Ramos (cell line): Measurements from ENCODE around the gene RASGEF1C.

Experiments used
- in situ Hi-C: fragments of 300-500 bp; cut with MboI; formaldehyde crosslinking; loops from one replicate; pipeline ENCODE4 v1.14.3; 2022; ENCODE audit warnings: low sequenced_read_pairs; ENCODE audit not compliant: unreplicated experiment

The RASGEF1C gene

DNA sequence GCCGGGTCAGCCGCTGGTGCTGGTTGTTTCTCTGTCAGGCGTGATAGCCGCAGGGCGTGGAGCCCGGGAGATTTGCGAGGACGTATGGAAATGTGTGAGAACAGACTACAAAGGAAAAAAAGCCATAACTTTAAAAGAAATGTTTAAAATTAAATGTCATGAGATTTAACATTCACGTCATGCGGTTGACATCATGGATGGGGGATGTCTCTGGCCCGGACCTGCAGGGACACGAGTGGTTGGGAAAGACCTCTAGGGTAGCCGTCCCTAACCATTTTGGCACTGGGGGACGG, 136.8 kb downstream of the RASGEF1C start:
- in situ Hi-C loops, result no loop called here

DNA sequence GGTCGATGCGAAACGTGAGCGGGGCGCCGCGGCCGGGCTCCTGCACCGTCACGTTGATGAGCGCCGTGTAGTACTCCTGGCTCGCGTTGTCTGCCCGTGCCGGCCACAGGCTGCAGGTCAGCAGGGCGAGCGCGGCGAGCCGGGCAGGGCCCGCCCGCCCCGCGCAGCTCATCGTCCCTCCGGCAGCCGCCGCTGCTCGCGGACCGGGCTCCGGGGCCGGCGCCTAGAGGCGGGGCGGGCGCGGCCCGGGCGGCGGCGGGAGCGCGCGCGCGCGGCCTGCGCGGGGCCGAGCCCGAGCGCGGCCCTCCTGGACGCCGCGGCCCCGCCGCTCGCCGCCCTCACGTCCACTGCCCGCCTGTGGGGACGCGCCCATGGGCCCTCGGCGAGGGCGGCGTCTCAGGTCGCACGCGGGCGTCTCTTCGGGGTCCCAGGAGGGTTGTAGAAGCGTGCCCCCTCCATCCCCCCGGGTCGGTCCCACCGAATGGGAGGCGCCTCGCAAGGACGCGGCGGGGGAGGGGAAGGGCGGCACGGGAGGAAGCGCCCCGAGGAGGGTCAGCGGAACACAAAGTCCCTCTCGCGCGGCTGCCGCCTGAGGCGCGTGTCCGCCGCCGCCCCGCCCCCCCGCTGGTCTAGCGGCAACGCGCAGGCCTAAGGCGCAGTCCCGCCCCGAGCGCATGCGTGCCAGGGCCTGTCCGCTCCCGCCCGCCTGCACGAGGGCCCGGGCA, 137.3 kb downstream of the RASGEF1C start, which contains the start of gene RNF130:
TSS of gene RNF130 (minus strand) at position 229 of the 725 bp plus-strand sequence. CDS start at position 172, 57 bp downstream.
- in situ Hi-C loops, result no loop called here

DNA sequence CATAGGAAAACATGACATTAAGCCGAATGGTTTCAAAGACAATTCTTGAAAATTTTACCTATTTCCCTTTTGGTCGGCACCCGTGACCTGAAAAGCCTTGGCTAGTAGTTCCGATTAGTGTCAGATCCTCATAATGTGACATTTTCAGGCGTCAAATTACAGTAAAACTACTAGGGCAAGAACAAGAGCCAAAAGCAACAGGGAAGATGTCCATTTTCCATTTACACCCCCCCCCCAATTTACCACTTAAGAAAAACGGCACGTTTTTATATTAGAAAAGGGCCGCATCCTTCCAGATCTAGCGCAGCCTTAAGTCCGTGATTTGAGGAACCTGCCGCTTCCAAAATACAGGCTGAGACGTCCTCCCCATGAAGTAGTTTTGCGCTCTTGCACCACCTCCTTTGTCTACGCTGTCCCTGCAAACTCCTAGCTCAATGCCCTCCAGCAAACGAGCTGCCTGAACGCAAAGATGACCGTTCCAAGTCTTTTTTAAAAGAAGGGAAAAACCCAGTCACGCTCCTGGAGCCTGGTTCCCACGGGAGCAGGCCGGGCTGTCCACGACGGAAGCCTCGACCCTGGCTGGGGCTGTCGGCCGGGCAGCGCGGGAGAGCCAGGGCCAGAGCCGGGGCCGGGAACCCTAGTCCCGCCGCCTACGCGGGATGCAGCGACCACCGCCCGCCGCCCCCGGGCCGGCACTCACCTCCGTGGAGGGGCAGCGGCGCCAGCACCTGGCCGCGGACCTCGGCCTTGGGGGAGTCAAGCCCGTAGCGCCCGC, 138.1 kb downstream of the RASGEF1C start:
- in situ Hi-C loops, result no loop called here

DNA sequence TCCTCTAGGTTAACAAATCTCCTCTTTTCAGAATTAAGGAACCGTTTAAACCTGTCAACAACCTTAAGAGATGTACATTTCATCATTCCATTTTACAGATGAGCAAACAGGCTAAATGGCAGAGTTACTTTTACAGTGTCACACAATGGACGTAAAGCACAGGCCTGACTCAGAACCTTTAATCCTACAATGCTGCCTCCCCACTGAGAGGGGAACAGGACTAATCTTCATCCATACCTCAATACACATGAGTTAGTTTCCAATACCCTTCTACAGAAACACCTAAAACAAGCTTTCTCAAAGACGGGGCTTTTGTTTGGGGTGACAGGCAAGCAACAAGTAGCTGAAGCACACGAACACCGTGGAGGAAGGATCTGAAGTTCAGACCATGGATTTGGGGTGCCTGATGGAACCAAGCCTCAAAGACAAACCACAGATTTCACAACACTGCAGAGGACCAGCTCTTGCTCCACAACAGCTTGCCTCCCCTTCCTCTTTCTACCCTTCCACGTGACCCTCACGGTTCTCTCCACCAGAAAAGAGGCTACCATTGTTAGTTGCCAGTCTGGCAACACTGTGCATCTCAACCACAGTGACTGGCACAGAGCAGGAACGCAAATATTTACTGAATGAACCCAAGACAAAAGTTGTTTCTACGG, 139.3 kb downstream of the RASGEF1C start:
- in situ Hi-C loops, result no loop called here

DNA sequence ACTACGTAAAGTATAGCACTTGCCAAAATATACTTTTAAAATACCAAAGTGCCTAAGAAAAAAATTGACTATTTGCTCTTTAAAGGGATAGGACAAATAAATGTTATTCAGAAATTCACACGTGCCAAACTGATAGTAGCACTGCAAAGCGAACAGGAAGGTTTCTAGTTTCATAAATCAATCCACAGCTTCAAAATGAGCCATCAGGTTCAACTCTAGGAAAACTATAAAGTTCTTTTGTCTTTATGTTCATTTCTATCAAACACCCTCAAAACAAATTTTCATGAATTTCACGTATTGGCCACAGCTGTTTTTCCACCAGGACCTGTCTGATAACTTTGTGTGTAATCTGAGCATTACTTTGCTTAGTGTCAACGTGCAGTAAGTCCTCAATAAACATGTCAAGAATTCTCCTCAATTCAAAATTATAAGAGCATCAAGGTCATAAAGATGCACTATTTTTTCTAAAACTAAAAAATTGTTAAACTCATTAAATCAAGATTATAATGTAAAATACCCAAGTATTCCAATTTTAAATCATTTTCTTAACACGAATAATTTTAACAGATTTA, 140.4 kb downstream of the RASGEF1C start:
- in situ Hi-C loops, result no loop called here

DNA sequence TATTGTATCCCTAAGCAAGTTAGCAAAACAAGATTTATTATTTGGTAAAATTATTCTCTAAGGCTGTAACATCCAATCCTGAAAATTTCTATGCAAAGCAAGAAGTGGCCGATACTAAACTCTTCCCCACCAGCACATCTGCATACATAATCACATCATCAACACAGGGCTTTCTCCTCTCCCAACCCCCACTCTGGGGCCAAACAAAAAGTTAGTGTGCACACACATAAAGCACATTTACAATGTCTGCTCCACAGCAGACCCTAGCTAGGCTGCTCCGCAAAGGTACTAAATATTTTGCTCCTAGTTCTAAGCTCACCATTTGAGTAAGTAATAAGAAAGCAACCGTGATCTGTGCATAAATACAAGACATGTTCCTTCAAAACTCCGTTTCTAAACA, 141.0 kb downstream of the RASGEF1C start:
- in situ Hi-C loops, result no loop called here

GRCh38 chr5:180060192-180060591, 148.8 kb downstream of the RASGEF1C start:
- in situ Hi-C loops, result no loop called here

- in situ Hi-C loops, result no loop called here
Measured at GRCh38 chr5:180059326-180059725, 149.7 kb downstream of the RASGEF1C start.

DNA sequence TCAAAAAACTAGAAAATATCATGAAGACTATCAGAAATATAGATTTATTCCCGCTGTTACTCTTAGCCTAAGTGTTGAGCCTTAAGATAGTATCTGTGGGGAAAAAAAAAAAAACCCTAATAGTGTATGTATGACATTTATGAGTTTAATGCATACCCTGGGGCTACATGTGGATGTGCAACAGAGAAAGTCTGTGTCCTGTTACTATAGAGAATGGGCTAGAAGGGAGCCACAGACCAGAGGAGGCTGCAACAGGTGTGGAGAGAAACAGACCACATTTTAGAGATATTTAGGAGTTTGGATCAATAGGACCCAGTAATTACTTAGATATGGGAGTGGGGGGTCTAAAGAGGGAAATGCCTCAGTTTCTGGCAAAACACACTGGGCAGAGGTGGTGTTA, 152.9 kb downstream of the RASGEF1C start:
- in situ Hi-C loops, result no loop called here

DNA sequence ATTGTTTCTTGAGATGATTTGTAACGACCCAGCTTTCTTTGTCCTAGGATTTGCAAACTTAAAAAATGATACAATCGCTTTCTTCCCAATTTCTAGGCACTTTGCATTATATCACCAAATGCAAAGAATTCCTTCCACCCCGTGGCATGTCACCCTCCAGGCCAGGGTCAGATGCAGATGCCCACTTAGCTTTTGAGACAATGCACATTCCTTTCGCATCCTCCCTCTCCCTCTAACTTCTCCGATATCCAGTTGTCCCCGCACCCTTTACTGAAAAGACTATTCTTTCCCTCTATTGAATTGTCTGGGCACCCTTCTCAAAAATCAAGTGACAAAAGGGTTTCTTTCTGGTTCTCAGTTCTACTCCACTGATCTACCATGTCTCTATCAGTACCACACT, 154.8 kb downstream of the RASGEF1C start:
- in situ Hi-C loops, result no loop called here

- in situ Hi-C loops, result no loop called here
Measured at GRCh38 chr5:180053061-180053602, 155.9 kb downstream of the RASGEF1C start.

- in situ Hi-C loops, result no loop called here
Measured at GRCh38 chr5:180052211-180052818, 156.7 kb downstream of the RASGEF1C start.
